Ishikawa (cell line): Measurements from ENCODE around the gene CCT5.

Experiments used
- CEBPB ChIP-seq: IDR thresholded peaks from 2 replicates; pipeline ENCODE4 v1.6.1; 2012
- EP300 ChIP-seq: IDR thresholded peaks from 2 replicates; pipeline ENCODE4 v1.6.1; 2012; ENCODE audit warnings: borderline replicate concordance
- FOXM1 ChIP-seq: IDR thresholded peaks from 2 replicates; pipeline ENCODE4 v1.6.1; 2012; ENCODE audit warnings: low read depth, borderline replicate concordance
- RAD21 ChIP-seq: IDR thresholded peaks from 2 replicates; pipeline ENCODE4 v1.6.1; 2012; ENCODE audit warnings: low read depth
- TAF1 ChIP-seq: IDR thresholded peaks from 2 replicates; pipeline ENCODE4 v1.6.1; 2012; ENCODE audit warnings: low read depth, mild to moderate bottlenecking
- TF ChIP-seq, protein P1 (sequence below): IDR thresholded peaks from 2 replicates; pipeline ENCODE4 v1.6.1; 2012; ENCODE audit warnings: low read depth, mild to moderate bottlenecking
- TF ChIP-seq, protein P2 (sequence below): IDR thresholded peaks from 2 replicates; pipeline ENCODE4 v1.6.1; 2012

DNA sequence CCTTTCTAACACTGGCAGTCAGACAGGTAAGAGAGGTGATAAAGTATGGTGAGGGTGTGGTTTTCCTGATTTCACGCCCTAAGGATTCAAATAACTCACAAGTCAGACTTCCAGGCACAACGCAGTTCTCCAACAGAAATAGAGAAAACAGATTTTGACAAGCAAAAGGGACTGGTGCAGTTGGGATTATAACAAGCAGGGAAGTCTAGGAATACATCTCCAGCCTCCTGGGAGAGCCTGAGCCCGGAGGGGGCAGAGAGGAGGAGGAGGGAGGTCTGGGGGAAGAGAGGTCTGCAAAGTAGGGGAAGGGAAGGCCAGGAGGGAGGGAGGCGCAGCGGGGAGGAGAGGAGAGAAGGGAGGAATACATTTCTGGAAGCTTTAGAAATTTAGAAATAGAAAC is 56.0 kb downstream of the CCT5 start:
- TF ChIP-seq, protein P1, sequence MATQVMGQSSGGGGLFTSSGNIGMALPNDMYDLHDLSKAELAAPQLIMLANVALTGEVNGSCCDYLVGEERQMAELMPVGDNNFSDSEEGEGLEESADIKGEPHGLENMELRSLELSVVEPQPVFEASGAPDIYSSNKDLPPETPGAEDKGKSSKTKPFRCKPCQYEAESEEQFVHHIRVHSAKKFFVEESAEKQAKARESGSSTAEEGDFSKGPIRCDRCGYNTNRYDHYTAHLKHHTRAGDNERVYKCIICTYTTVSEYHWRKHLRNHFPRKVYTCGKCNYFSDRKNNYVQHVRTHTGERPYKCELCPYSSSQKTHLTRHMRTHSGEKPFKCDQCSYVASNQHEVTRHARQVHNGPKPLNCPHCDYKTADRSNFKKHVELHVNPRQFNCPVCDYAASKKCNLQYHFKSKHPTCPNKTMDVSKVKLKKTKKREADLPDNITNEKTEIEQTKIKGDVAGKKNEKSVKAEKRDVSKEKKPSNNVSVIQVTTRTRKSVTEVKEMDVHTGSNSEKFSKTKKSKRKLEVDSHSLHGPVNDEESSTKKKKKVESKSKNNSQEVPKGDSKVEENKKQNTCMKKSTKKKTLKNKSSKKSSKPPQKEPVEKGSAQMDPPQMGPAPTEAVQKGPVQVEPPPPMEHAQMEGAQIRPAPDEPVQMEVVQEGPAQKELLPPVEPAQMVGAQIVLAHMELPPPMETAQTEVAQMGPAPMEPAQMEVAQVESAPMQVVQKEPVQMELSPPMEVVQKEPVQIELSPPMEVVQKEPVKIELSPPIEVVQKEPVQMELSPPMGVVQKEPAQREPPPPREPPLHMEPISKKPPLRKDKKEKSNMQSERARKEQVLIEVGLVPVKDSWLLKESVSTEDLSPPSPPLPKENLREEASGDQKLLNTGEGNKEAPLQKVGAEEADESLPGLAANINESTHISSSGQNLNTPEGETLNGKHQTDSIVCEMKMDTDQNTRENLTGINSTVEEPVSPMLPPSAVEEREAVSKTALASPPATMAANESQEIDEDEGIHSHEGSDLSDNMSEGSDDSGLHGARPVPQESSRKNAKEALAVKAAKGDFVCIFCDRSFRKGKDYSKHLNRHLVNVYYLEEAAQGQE, result no peak
- TF ChIP-seq TAF1 (no peak), CEBPB (no peak), FOXM1 (no peak), EP300 (no peak), RAD21 (no peak)
- TF ChIP-seq, protein P2, sequence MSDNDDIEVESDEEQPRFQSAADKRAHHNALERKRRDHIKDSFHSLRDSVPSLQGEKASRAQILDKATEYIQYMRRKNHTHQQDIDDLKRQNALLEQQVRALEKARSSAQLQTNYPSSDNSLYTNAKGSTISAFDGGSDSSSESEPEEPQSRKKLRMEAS, result no peak
